Measurements from ENCODE around the gene TRNAU1AP.

- TF ChIP-seq POU2F2 (IDR thresholded peaks at IDR 0.05; ENCODE audit: low read depth, low read length) (no peak), POLR2A (IDR thresholded peaks at IDR 0.05; ENCODE audit: low read depth, low read length) (no peak), POLR2AphosphoS5 (IDR thresholded peaks at IDR 0.05; ENCODE audit: low read depth, low read length) (no peak), TAF1 (IDR thresholded peaks at IDR 0.05; ENCODE audit: low read depth, low read length) (no peak), PAX5 (IDR thresholded peaks at IDR 0.05; ENCODE audit: insufficient read depth, low read length, severe bottlenecking) (no peak), SPI1 (IDR thresholded peaks at IDR 0.05; ENCODE audit: low read depth, low read length) (no peak)
Observed at GRCh38 chr1:28613175-28613574, 60.3 kb downstream of the TRNAU1AP start.
